Skeletal muscle satellite cell (primary cell): ENCODE data around the gene ABCF2.

Experiments
- H3K27me3 ChIP-seq: 2 replicates; pipeline ENCODE4 v1.7.0; 2013; ENCODE audit warnings: low read length; ENCODE audit not compliant: control insufficient read depth, insufficient read depth
- H3K36me3 ChIP-seq: 2 replicates; pipeline ENCODE4 v1.7.0; 2013; ENCODE audit warnings: mild to moderate bottlenecking, control low read depth, low read length; ENCODE audit not compliant: insufficient read depth
- H3K4me1 ChIP-seq: 2 replicates; pipeline ENCODE4 v1.7.0; 2013; ENCODE audit warnings: low read length; ENCODE audit not compliant: control insufficient read depth, insufficient read depth
- H3K4me2 ChIP-seq: 2 replicates; pipeline ENCODE4 v1.7.0; 2013; ENCODE audit warnings: mild to moderate bottlenecking, low read length
- H3K4me3 ChIP-seq: 2 replicates; pipeline ENCODE4 v1.7.0; 2013; ENCODE audit warnings: low read length
- H3K9ac ChIP-seq: 2 replicates; pipeline ENCODE4 v1.7.0; 2013; ENCODE audit warnings: mild to moderate bottlenecking, low read depth, low read length, moderate library complexity
- H3K9me3 ChIP-seq: replicated peaks from 2 replicates; pipeline ENCODE4 v1.7.0; 2013; ENCODE audit warnings: mild to moderate bottlenecking, control low read depth, low read length

Gene ABCF2

GRCh38 chr7:151173386-151174245 lies 53.4 kb downstream of the ABCF2 start:
- Histone ChIP-seq H3K4me2 (no peak overlapping the region), H3K27me3 (peaks cover 66% of the 10 kb centered on the region), H3K4me3 (no peak overlapping the region), H3K9ac (no peak overlapping the region), H3K36me3 (no peaks in the 10 kb centered on the region), H3K9me3 (no peaks in the 10 kb centered on the region), H3K4me1 (no peaks in the 10 kb centered on the region)

GRCh38 chr7:151172273-151173141 lies 54.5 kb downstream of the ABCF2 start:
- no peaks in the 10 kb centered on the region for H3K9me3 ChIP-seq
- no peak overlapping the region for H3K4me2 ChIP-seq
- H3K4me3 ChIP-seq: no peak overlapping the region
- peaks cover 65% of the 10 kb centered on the region for H3K27me3 ChIP-seq
- H3K4me1 ChIP-seq: no peaks in the 10 kb centered on the region
- no peaks in the 10 kb centered on the region for H3K36me3 ChIP-seq
- no peak overlapping the region for H3K9ac ChIP-seq

GRCh38 chr7:151168787-151169162 lies 58.2 kb downstream of the ABCF2 start:
- Histone ChIP-seq H3K4me2 (no peak overlapping the region), H3K27me3 (peaks cover 78% of the 10 kb centered on the region), H3K4me1 (peaks cover 6% of the 10 kb centered on the region), H3K9me3 (no peaks in the 10 kb centered on the region), H3K4me3 (no peak overlapping the region), H3K9ac (no peak overlapping the region), H3K36me3 (no peaks in the 10 kb centered on the region)

- H3K27me3 ChIP-seq: peaks cover 81% of the 10 kb centered on the region
- peaks cover 6% of the 10 kb centered on the region for H3K4me1 ChIP-seq
- H3K9me3 ChIP-seq: no peaks in the 10 kb centered on the region
- H3K4me2 ChIP-seq: peak overlapping the region; percentile 82
- H3K36me3 ChIP-seq: no peaks in the 10 kb centered on the region
- no peak overlapping the region for H3K9ac ChIP-seq
- peak overlapping the region; percentile 44 for H3K4me3 ChIP-seq
Measured at GRCh38 chr7:151168003-151168786, 58.8 kb downstream of the ABCF2 start.

- H3K9me3 ChIP-seq: no peaks in the 10 kb centered on the region
- peak within 1 kb of the TSS; percentile 60 for H3K4me3 ChIP-seq
Measured at GRCh38 chr7:151167197-151167961, 59.6 kb downstream of the ABCF2 start, which contains the start of gene GBX1. Gene GBX1, minus strand, starts transcription at chr7:151167694. Its CDS starts 146 bp downstream, at chr7:151167548.

GRCh38 chr7:151166629-151167196 lies 60.3 kb downstream of the ABCF2 start:
- Histone ChIP-seq H3K4me2 (peak overlapping the region; percentile 82), H3K9ac (no peak overlapping the region), H3K36me3 (no peaks in the 10 kb centered on the region), H3K4me3 (peak overlapping the region; percentile 60), H3K27me3 (peaks cover 85% of the 10 kb centered on the region), H3K4me1 (peaks cover 6% of the 10 kb centered on the region), H3K9me3 (no peaks in the 10 kb centered on the region)

More at GRCh38 chr7:151167197-151167961, 59.6 kb downstream of the ABCF2 start, which contains the start of gene GBX1:
- no peaks in the 10 kb centered on the region for H3K36me3 ChIP-seq
- peaks cover 81% of the 10 kb centered on the region for H3K27me3 ChIP-seq
- H3K4me1 ChIP-seq: peaks cover 6% of the 10 kb centered on the region
- peak within 1 kb of the TSS; percentile 82 for H3K4me2 ChIP-seq
- H3K9ac ChIP-seq: no peak within 1 kb of the TSS
